BJ (cell line): ENCODE measurements around the gene SHQ1. TPM values are rescaled to one million over a fixed set of nuclear protein-coding genes. Genes with fewer than 3 reads are reported as not detected.

Experiments
- CTCF ChIA-PET: fragments of 350-600 bp; formaldehyde crosslinking; extraction: SDS; loops from one replicate; lab custom pipeline; 2021; ENCODE audit warnings: antibody characterized with exemption, inconsistent platforms; lab: Yijun Ruan, JAX
- POLR2A ChIA-PET: fragments of 300-600 bp; sonication (Branson Sonifier 250); formaldehyde crosslinking; extraction: SDS; loops from one replicate; lab custom pipeline; 2021; ENCODE audit warnings: antibody characterized with exemption; lab: Charles Lee
- DNase-seq: peaks from one replicate; pipeline ENCODE4 v3.0.0-alpha.2; 2011; ENCODE audit warnings: low read depth
- H3K27me3 ChIP-seq: 2 replicates; pipeline ENCODE4 v1.6.0; 2011; ENCODE audit warnings: low read length; ENCODE audit not compliant: control insufficient read depth, insufficient read depth
- H3K36me3 ChIP-seq: 2 replicates; pipeline ENCODE4 v1.5.1; 2011; ENCODE audit warnings: low read length; ENCODE audit not compliant: control insufficient read depth, insufficient read depth
- H3K4me3 ChIP-seq: 2 replicates; pipeline ENCODE4 v1.5.1; 2011; ENCODE audit warnings: low read depth, mild to moderate bottlenecking, control low read depth, low read length
- polyA plus RNA-seq: library from polyadenylated mRNA; depleted of rRNA; stranded (reverse); fragments of >200 nt; gene quantifications from 2 replicates; pipeline ENCODE4 v1.2.3, GENCODE V29; 2011
- TF ChIP-seq, protein P1 (sequence below): IDR thresholded peaks from 2 replicates; pipeline ENCODE4 v1.5.1; 2011; ENCODE audit warnings: low read depth, mild to moderate bottlenecking, control low read depth, inconsistent platforms, low read length, moderate library complexity; ENCODE audit not compliant: insufficient read depth

SHQ1 gene
- polyA plus RNA-seq, 1 experiment: 9.5 TPM

DNA sequence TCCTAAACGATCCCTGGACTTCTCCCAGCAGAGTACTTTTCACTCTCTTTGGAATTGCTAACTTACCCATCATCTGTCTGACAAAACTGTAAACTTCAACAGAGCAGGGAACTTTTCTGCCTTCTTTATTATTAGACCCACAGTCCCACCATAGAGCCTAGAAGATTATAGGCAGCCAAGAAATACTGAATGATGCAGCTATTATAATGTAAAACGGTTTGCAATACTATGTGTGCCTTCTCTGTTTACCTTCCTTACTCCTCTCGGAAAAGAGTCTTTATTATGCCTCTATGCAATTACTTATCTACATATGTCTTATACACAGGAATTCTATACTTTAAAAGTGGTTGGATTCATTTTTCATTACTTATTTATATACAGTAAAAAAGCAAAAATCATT, 36.0 kb downstream of the SHQ1 start:
- H3K4me3 ChIP-seq: no peak overlapping the region
- no peaks in the 10 kb centered on the region for H3K27me3 ChIP-seq
- no peak for DNase-seq
- CTCF ChIA-PET: interaction anchor here (0.5 to 1.2 kb wide), 4 partner anchors 8 to 1080 kb away, joined by 3 to 6 read pairs (median 4); no protein-coding TSS in a partner anchor
- TF ChIP-seq, protein P1, sequence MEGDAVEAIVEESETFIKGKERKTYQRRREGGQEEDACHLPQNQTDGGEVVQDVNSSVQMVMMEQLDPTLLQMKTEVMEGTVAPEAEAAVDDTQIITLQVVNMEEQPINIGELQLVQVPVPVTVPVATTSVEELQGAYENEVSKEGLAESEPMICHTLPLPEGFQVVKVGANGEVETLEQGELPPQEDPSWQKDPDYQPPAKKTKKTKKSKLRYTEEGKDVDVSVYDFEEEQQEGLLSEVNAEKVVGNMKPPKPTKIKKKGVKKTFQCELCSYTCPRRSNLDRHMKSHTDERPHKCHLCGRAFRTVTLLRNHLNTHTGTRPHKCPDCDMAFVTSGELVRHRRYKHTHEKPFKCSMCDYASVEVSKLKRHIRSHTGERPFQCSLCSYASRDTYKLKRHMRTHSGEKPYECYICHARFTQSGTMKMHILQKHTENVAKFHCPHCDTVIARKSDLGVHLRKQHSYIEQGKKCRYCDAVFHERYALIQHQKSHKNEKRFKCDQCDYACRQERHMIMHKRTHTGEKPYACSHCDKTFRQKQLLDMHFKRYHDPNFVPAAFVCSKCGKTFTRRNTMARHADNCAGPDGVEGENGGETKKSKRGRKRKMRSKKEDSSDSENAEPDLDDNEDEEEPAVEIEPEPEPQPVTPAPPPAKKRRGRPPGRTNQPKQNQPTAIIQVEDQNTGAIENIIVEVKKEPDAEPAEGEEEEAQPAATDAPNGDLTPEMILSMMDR: no peak
- POLR2A ChIA-PET: no interaction called here
- peaks cover 2% of the 10 kb centered on the region; the same call in 1 of the 2 replicates for H3K36me3 ChIP-seq

DNA sequence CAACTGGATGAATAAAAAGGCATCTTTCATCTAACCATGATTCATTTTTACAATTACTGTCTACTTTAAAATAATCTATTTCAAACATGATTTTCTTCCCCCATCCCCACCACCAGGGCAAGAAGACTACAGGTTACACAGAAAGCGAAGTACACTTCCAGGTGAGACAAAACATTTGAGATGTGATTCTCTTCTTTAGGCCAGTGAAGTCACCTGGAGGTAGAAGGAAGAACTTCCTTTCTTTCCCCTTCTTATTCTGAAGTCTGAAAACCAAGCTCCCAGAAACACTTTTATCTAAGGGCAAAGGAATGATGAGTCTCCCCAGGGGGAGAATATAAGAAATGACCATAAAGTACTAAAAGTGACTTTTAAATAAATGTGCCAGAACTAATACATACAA, 36.7 kb downstream of the SHQ1 start:
- no peak for DNase-seq
- ChIA-PET POLR2A (no interaction called here), CTCF (interaction anchor here (0.8 to 1.2 kb wide), 4 partner anchors 9 to 11 kb away, joined by 3 to 6 read pairs (median 4); no protein-coding TSS in a partner anchor)
- no peak overlapping the region for H3K4me3 ChIP-seq
- TF ChIP-seq, protein P1: no peak
- no peaks in the 10 kb centered on the region for H3K36me3 ChIP-seq
- no peaks in the 10 kb centered on the region for H3K27me3 ChIP-seq

DNA sequence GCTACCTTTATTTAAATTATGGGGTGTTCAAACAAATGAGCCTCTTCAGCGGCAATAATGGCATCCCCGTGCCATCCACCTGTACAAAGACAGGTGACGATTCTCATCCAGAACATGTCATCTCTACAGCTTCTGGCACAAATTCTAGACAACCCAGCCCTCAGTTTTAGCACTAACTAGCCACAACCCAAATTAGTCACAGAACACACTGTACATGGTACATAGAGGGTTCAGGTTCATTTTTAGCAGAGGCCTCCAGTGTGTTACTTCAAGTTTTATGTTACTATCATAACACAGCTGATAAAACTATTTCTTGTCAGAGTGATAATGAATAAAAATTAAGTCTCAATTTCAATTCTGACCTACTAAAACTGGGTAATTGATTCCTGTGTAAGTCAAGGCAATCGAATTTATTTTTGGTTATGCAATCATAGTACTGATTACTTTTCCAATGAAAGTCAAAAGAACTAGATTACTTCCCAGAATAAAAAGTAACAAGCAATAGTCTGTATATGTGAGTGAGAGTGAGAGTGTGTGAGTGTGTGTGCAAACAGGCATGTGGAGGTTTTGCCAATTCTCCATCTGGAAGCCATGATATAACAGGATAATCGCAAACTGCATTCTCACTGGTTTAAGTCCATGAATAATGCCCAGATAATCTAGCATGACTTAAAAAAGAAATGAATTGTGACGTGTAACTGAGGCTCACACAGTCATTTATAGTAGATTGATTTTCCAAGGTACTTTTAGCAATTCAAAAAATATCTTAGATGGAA, 37.4 kb downstream of the SHQ1 start:
- Histone ChIP-seq H3K4me3 (no peak overlapping the region), H3K27me3 (no peaks in the 10 kb centered on the region), H3K36me3 (no peaks in the 10 kb centered on the region)
- TF ChIP-seq, protein P1: no peak
- ChIA-PET CTCF (interaction anchor here (0.8 to 1.1 kb wide), 2 partner anchors 8 to 10 kb away, joined by 3 to 4 read pairs; no protein-coding TSS in a partner anchor), POLR2A (no interaction called here)
- DNase-seq: no peak

DNA sequence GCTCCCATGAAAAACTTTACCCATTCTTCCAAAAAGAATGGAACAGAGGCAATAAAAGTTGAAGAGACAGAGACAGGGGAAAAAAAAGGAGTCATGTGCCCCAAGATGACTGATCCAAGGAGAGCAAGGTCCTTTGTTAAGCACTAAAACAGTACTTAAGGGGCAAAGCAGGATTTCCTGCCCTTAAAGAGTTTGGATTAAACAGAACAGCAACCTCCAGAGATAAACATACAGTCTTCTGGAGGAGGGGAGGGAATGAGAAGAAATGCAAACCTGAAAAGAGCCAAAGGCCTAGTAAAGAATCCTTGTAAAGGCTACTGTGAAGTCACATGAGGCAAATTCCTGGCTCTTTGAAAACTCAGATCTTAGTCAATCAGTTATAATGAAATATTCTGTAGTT, 38.2 kb downstream of the SHQ1 start:
- ChIA-PET POLR2A (no interaction called here), CTCF (no interaction called here)
- no peaks in the 10 kb centered on the region for H3K27me3 ChIP-seq
- DNase-seq: no peak
- TF ChIP-seq, protein P1: no peak
- no peak overlapping the region for H3K4me3 ChIP-seq
- no peaks in the 10 kb centered on the region for H3K36me3 ChIP-seq

DNA sequence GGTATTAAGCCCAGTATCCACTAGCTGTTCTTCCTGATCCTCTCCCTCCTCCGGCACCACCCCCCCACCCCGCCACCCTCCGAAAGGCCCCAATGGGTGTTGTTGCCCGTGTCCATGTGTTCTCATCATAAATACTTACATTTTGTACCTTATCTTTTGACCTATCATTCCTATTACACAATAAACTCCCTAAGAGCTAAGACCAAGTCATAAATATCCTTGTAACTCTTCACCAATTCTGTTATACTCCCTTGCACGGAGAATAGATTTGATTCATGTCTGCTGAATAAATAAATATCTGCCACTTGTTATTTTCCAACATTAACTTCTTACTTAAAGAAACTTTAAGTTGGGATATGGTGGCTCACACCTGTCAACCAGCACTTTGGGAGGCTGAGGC, 43.9 kb downstream of the SHQ1 start:
- CTCF ChIA-PET: interaction anchor here (0.6 kb wide), 1 partner anchor 180 kb away, joined by 3 read pairs; no protein-coding TSS in a partner anchor
- POLR2A ChIA-PET: no interaction called here
- Histone ChIP-seq H3K36me3 (no peaks in the 10 kb centered on the region), H3K27me3 (no peaks in the 10 kb centered on the region), H3K4me3 (no peak overlapping the region)
- no peak for DNase-seq
- TF ChIP-seq, protein P1: no peak
